Prostate gland (tissue), 2 donors: ENCODE results near the gene UBR7. TPM values are rescaled to one million over a fixed set of nuclear protein-coding genes. Genes with fewer than 3 reads are reported as not detected.
A peak's percentile ranks its signal among the peaks of the same experiment; 100 is the strongest.

ENCODE experiments used
- DNase-seq: peaks from one replicate; pipeline ENCODE4 v3.0.0-alpha.2; 2019; ENCODE audit warnings: low spot score
- H3K27ac ChIP-seq, 2 donors: fragments of 200-600 bp; sonication (generic); 2 replicates each; pipeline ENCODE4 v1.5.1; 2017 to 2019
- H3K27me3 ChIP-seq: fragments of 200-600 bp; sonication (generic); replicated peaks from 2 replicates; pipeline ENCODE4 v1.5.1; 2019; ENCODE audit not compliant: insufficient read depth
- H3K36me3 ChIP-seq, 2 donors: fragments of 200-600 bp; sonication (generic); 1 replicate in 1 of 2; 2 replicates in 1 of 2; pipeline versions ENCODE4 v1.5.1 to v1.8.1; 2017 to 2019
- H3K4me1 ChIP-seq: fragments of 200-600 bp; sonication (generic); replicated peaks from 2 replicates; pipeline ENCODE4 v1.5.1; 2019
- H3K4me3 ChIP-seq, 2 donors: fragments of 200-600 bp; sonication (generic); 2 replicates each; pipeline ENCODE4 v1.5.1; 2017 to 2019
- H3K9me3 ChIP-seq: fragments of 200-600 bp; sonication (generic); 2 replicates; pipeline ENCODE4 v1.5.1; 2017
- POLR2A ChIP-seq: fragments of 450-650 bp; IDR thresholded peaks from one replicate; pipeline ENCODE4 v1.6.1; 2016; ENCODE audit warnings: antibody characterized with exemption, mild to moderate bottlenecking
- POLR2AphosphoS5 ChIP-seq: sonication (generic); formaldehyde crosslinking; IDR thresholded peaks from one replicate; pipeline ENCODE4 v1.6.1; 2017; ENCODE audit warnings: antibody characterized with exemption
- WGBS: methylation state at CpG from one replicate; pipeline ENCODE4 v1.1.5; 2018; 5-methylcytosine and 5-hydroxymethylcytosine counted together
- intact Hi-C: fragments of 100-400 bp; cut with DNase I; formaldehyde crosslinking; loops from one replicate; pipeline ENCODE4 v1.14.2; 2022
- total RNA-seq, 2 donors: library from RNA; depleted of rRNA; stranded (reverse); fragments of >200 nt; gene quantifications; one replicate each; pipeline ENCODE4 v1.1.0, GENCODE V29; 2016
- TF ChIP-seq, protein P1 (sequence below), 4 experiments: fragments of 200-600 bp in 2 of 4; fragments of 450-650 bp in 2 of 4; sonication (generic) in 2 of 4; IDR thresholded peaks; 1 replicate in 3 of 4; 2 replicates in 1 of 4; pipeline ENCODE4 v1.5.1; 2016 to 2019; ENCODE audit warnings: antibody characterized with exemption in 4 of 4, mild to moderate bottlenecking in 2 of 4, moderate library complexity in 2 of 4

UBR7 gene
- total RNA-seq, 2 donors from 2014 or later: 22.4 to 26.2 TPM

DNA sequence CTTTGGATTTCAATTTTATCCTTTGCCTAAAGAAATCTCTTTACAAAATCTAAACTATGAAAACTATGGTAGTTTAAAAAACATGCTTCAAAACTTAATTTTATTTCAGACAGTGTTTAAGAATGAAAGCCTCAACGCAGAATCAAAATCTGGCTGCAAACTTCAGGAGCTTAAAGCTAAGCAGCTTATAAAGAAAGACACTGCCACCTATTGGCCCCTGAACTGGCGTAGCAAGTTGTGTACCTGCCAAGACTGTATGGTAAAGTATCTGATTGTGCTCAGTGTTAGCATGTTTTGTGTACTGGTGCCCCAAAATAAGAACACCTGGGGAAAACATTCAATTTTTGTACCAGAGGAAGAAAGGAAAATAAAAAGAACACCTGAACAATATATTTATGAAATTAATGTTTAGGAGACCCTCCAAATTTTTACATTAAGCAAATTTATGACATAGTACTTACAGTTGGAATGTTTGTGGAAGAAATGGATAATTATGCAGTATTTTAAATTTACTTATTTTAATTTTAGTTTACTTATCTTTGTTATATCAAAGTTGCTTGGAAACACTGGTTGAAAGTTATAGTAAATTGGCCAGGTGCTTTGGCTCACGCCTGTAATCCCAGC is 12.2 kb downstream of the UBR7 start:
- Histone ChIP-seq H3K36me3 (no peaks in the 10 kb centered on the region), H3K27ac (no peak overlapping the region), H3K4me1 (no peaks in the 10 kb centered on the region), H3K4me3 (no peak overlapping the region), H3K27me3 (no peaks in the 10 kb centered on the region), H3K9me3 (no peaks in the 10 kb centered on the region)
- WGBS: 40% methylated on average over 3 of the region's 3 CpGs
- DNase-seq: peak; percentile 65
- intact Hi-C loops: no loop called here
- TF ChIP-seq, protein P1, sequence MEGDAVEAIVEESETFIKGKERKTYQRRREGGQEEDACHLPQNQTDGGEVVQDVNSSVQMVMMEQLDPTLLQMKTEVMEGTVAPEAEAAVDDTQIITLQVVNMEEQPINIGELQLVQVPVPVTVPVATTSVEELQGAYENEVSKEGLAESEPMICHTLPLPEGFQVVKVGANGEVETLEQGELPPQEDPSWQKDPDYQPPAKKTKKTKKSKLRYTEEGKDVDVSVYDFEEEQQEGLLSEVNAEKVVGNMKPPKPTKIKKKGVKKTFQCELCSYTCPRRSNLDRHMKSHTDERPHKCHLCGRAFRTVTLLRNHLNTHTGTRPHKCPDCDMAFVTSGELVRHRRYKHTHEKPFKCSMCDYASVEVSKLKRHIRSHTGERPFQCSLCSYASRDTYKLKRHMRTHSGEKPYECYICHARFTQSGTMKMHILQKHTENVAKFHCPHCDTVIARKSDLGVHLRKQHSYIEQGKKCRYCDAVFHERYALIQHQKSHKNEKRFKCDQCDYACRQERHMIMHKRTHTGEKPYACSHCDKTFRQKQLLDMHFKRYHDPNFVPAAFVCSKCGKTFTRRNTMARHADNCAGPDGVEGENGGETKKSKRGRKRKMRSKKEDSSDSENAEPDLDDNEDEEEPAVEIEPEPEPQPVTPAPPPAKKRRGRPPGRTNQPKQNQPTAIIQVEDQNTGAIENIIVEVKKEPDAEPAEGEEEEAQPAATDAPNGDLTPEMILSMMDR (IDR thresholded peaks at IDR 0.05): peak in 3 of 4 experiments; percentile 25 to 49 (median 46)
- TF ChIP-seq POLR2AphosphoS5: no peak
- no peak for TF ChIP-seq POLR2A

DNA sequence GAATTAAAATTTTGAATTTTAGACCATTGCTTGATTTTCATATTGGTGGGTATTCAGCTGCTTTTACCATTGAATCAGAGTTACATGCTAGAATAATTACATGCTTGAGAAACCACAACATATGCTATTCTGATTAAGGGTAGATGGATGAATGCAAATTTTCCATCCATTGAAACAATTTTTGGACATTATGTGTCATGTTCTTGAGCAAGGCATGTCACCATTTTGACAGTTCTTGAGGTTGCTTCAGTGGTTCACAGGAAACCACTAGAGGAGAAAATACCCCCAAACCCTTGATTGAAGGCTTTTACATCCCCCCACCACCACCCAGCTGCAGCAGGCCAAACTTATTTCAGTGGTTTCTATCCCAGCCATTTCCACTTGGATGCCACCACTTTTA is 13.5 kb downstream of the UBR7 start:
- Histone ChIP-seq H3K27me3 (no peaks in the 10 kb centered on the region), H3K4me1 (no peaks in the 10 kb centered on the region), H3K9me3 (no peaks in the 10 kb centered on the region), H3K4me3 (no peak overlapping the region), H3K36me3 (no peaks in the 10 kb centered on the region), H3K27ac (no peak overlapping the region)
- no peak for DNase-seq
- TF ChIP-seq POLR2A (no peak), POLR2AphosphoS5 (no peak)
- TF ChIP-seq, protein P1 (IDR thresholded peaks at IDR 0.05): no peak
- intact Hi-C loops: no loop called here

DNA sequence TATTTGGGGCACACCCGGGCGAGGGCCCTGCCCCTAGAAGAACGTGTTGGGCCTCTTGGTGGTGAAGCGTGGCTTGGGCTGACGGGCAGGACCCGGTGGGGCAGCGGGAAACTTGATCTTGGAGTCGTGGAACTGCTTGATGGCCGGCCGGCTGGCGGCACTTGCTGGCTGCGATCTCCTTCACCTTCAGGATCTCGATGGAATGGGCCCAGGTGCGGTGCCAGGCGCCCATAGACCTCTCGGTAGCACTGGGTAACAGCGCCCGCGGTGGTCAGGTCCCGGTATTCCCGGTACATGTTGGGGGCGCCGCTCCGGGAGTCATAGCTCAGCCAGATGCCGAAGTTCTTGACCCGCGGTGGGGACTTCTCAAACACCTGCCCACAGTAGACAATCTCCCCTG is 16.5 kb downstream of the UBR7 start:
- 95% methylated on average over 27 of the region's 27 CpGs for WGBS
- H3K27me3 ChIP-seq: no peaks in the 10 kb centered on the region
- no peaks in the 10 kb centered on the region for H3K4me1 ChIP-seq
- H3K4me3 ChIP-seq: no peak overlapping the region
- intact Hi-C loops: no loop called here
- no peak for TF ChIP-seq POLR2A
- TF ChIP-seq POLR2AphosphoS5: no peak
- TF ChIP-seq, protein P1 (IDR thresholded peaks at IDR 0.05): no peak
- no peak overlapping the region for H3K27ac ChIP-seq
- peaks cover 0 to 7% of the 10 kb centered on the region in 2 donors for H3K36me3 ChIP-seq
- no peak for DNase-seq
- no peaks in the 10 kb centered on the region for H3K9me3 ChIP-seq

DNA sequence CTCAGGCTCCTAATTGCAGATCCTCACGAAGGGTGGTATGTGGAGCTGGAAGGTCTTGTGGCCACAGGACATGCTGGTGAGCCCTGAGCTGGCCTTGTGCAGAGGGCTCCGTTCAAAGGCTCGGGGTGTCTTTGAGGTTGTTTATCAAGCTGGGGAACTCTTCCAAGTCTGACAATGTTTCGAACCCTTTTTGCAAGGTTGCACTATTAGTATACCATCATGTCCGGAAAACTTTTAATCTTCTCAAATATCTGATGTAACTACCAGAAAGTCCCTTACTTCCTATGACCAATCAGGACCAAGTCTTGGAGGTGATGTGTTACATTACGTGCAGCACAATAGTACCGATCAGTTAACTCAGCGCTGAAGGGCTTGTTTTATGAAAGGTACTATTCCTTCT is 21.5 kb downstream of the UBR7 start:
- Histone ChIP-seq H3K27me3 (no peaks in the 10 kb centered on the region), H3K4me3 (no peak overlapping the region), H3K36me3 (peaks cover 0 to 7% of the 10 kb centered on the region in 2 donors), H3K27ac (no peak overlapping the region), H3K4me1 (no peaks in the 10 kb centered on the region), H3K9me3 (no peaks in the 10 kb centered on the region)
- intact Hi-C loops: no loop called here
- no peak for DNase-seq
- TF ChIP-seq POLR2AphosphoS5: no peak
- TF ChIP-seq, protein P1 (IDR thresholded peaks at IDR 0.05): no peak
- WGBS: 94% methylated on average over 8 of the region's 8 CpGs

DNA sequence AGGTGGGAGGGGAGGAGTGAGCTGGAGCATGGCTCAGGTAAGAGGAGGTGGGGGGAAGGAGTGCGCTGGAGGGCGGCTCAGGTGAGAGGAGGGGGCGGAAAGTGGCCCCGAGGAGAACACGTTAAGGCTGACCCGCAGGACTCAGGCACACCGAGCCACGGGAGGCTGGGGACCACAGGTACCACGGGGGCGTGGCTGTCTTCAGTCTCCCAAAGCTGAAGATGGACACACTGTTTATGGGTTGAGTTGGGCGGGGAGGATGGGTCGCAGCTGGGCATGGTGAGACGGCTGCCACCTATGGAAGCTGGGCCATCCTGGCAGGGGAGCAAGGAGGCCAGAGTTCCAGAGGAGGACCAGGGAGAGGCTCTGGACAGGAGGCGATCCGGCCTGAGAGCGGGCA is 23.5 kb downstream of the UBR7 start:
- intact Hi-C loops: no loop called here
- H3K27ac ChIP-seq: no peak overlapping the region
- DNase-seq: no peak
- peaks cover 0 to 7% of the 10 kb centered on the region in 2 donors for H3K36me3 ChIP-seq
- TF ChIP-seq, protein P1 (IDR thresholded peaks at IDR 0.05): no peak
- TF ChIP-seq POLR2AphosphoS5: no peak
- no peak for TF ChIP-seq POLR2A
- H3K9me3 ChIP-seq: no peaks in the 10 kb centered on the region
- H3K27me3 ChIP-seq: no peaks in the 10 kb centered on the region
- no peak overlapping the region for H3K4me3 ChIP-seq
- 92% methylated on average over 16 of the region's 16 CpGs for WGBS
- no peaks in the 10 kb centered on the region for H3K4me1 ChIP-seq
